GF-D8 (cell line): ENCODE data around the gene OR10A7.
A peak's percentile ranks its signal among the peaks of the same experiment; 100 is the strongest.
"Not testable (repeated sequence)": the region's sequence is repeated elsewhere in the genome, so short reads cannot be mapped to it uniquely, and the experiment has no call there.

Source experiments
- DNase-seq: peaks from one replicate; lab custom pipeline; 2025; lab: John Stamatoyannopoulos, UW

OR10A7 gene

DNA sequence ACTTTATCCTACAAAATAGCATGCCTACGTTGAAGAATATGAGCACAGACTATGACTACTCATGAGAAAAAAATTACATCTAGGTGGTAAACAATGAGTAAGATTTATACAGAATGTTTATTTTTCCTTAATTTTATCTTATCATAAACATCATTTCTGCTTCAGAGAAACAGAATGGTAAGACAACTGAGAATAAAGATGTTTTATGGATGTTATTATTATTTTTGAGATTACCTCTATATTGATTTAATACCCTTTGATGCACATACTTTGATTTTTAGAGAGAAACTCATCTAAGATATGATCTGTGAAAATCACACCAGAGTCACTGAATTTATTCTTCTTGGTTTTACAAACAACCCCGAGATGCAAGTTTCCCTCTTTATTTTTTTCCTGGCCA, at the start of gene OR10A7:
TSS of gene OR10A7 (plus strand) at position 301 of the 400 bp plus-strand sequence. CDS start at position 301, 0 bp downstream.
- DNase-seq, result no peak

DNA sequence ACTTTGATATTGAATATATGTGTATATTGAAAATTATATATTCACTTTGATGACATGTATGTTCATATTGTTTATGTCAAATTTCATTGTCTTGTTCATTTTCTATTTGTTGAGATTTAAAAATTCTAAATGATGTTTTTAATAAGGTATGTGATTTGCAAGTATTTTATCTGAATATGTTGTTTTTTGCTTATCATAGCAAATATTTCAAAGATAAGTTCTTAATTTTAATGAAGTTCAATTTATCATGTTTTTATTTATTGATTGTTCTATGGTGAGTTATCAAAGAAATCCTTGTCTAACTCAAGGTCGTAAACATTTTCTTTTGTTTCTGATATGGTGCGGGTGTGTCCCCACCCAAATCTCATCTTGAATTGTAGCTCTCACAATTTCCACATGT, 49.4 kb upstream of the OR10A7 start:
- no peak for DNase-seq

GRCh38 chr12:55171846-55172245, 49.0 kb upstream of the OR10A7 start:
- DNase-seq, result not testable (repeated sequence)

- no peak for DNase-seq
These were observed 48.1 kb upstream of the OR10A7 start for GRCh38 chr12:55172686-55173085.

- DNase-seq, result no peak
These were observed 47.4 kb upstream of the OR10A7 start for GRCh38 chr12:55173456-55173855.

- DNase-seq, result no peak
These were observed 32.3 kb upstream of the OR10A7 start for GRCh38 chr12:55188573-55188972.

DNA sequence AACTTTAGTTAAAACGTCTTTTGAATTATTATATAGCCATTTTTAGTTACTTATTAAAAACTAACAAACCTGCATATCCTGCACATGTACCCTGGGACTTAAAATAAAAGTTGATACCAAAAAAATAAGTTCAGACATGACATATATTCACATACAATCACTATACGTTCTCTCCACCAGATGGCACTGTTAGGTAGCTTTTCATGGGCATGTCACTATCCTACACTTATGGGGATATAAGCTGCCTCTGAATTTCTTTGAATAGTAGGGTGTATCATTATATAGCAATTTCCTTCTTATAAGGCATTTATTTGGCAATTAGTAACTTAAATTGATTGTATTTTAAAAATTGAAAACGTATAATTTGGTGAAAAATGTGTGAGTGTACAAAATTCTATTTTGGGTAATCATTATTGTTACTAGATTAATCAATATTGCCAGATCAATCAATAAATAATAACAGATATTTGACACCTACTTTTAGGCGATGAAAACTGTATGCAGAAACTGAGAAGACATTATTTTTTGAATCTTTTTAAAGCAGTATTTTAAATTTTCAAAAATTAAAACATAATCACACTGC, 31.8 kb upstream of the OR10A7 start:
- DNase-seq, result peak; percentile 56

DNA sequence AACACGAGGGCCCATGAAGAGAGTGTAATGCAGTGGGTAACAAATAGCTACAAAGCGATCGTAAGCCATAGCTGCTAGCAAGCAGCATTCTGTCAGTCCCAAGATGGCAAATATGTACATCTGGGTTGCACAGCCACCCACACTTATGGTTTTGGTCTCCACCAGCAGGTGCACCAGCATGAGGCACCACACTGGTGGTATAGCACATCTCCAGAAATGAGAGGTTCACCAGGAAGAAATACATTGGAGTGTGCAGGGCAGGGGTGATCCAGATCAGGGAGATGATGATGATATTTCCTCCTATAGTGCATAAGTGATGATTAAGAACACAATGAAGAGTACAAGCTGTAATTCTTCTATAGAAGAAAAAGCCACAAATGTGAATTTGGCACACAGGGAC, 26.4 kb upstream of the OR10A7 start:
- DNase-seq, result no peak

GRCh38 chr12:55226523-55226922, 5.7 kb downstream of the OR10A7 start:
- DNase-seq, result no peak

- DNase-seq, result no peak
These were observed 6.8 kb downstream of the OR10A7 start for GRCh38 chr12:55227643-55228042.

- DNase-seq, result no peak
These were observed 23.5 kb downstream of the OR10A7 start, which contains the start of gene OR6C74 for GRCh38 chr12:55244309-55244708. Gene OR6C74 (plus strand): TSS chr12:55244609. CDS start chr12:55247288, 2,679 bp downstream.

GRCh38 chr12:55246159-55246558, 25.3 kb downstream of the OR10A7 start:
- DNase-seq, result no peak

- no peak for DNase-seq
These were observed 30.1 kb downstream of the OR10A7 start for GRCh38 chr12:55250944-55251343.

DNA sequence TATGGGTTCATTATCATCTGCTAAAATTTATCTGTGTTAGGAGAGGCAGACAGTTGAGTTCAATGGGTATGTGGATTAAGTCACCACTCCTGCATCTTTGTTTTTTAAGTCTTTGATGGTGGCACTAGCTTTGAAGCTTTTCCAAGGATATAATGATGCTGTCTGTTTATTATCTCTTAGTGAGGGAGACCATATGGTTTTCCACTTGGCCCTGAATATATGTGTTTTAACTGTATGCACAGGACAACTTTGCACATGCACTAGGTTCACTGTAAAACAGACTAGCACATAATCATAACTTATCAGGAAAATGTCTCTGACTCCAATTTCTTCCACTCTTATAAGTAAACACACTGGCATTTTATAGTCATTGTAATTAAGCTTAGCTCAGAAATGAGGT, 32.5 kb downstream of the OR10A7 start:
- no peak for DNase-seq

DNA sequence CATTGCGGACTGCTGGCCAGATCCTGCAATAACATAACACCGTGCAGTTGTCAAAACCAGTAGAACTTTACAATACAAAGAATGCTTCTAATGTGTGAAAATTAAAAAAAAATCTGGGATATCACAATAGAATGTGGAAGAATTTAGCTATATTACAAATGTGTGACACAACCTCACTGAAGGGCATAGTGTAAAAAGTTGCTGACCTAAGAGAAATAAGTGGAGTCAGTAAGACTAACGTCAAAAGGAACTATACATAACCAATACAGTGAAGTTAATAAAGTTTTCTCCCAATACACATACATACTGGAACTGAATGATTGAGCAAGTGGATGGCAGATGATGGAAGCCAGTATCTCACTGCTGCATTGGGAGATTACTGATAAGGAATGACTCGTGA, 36.0 kb downstream of the OR10A7 start:
- DNase-seq, result no peak

- DNase-seq, result no peak
These were observed 37.5 kb downstream of the OR10A7 start for GRCh38 chr12:55258303-55258702.
